Measurements from ENCODE around the gene CEACAM4. TPM values are rescaled to one million over a fixed set of nuclear protein-coding genes. Genes with fewer than 3 reads are reported as not detected.

The CEACAM4 gene
- total and polyA plus RNA-seq, 2 donors (not counting 1 experiment from before 2014, with no cell fraction given): not detected

- Histone ChIP-seq H2AFZ (ENCODE audit: low read length) (no peak overlapping the region), H3K4me2 (ENCODE audit: extremely low read depth, insufficient read depth, low read length) (no peak overlapping the region), H4K20me1 (ENCODE audit: control insufficient read depth, extremely low read depth, insufficient read depth, low read length) (no peaks in the 10 kb centered on the region)
Observed at GRCh38 chr19:41627966-41628675, 1.2 kb upstream of the CEACAM4 start.

GRCh38 chr19:41626278-41626677 is 596 bp downstream of the CEACAM4 start:
- no peak for DNase-seq (ENCODE audit: low read depth in 2 of 2)
- TF ChIP-seq CTCF (conservative IDR thresholded peaks at IDR 0.05 in 1 of 2, IDR thresholded peaks at IDR 0.05 in 1 of 2; ENCODE audit: low read depth in 1 of 2, low read length in 2 of 2) (no peak), EZH2 (IDR thresholded peaks at IDR 0.05; ENCODE audit: low read length, missing control alignments) (no peak)
- Histone ChIP-seq H4K20me1 (ENCODE audit: control insufficient read depth, extremely low read depth, insufficient read depth, low read length) (no peaks in the 10 kb centered on the region), H3K36me3 (ENCODE audit: control insufficient read depth, insufficient read depth, low read length) (no peaks in the 10 kb centered on the region), H3K27me3 (ENCODE audit: control insufficient read depth, insufficient read depth, low read length) (no peaks in the 10 kb centered on the region), H3K9ac (ENCODE audit: insufficient read depth, low read length) (no peak overlapping the region), H3K79me2 (ENCODE audit: control insufficient read depth, insufficient read depth, low read length) (no peaks in the 10 kb centered on the region), H3K4me2 (ENCODE audit: extremely low read depth, insufficient read depth, low read length) (no peak overlapping the region), H3K4me1 (ENCODE audit: control insufficient read depth, extremely low read depth, insufficient read depth, low read length) (no peaks in the 10 kb centered on the region), H2AFZ (ENCODE audit: low read length) (no peak overlapping the region), H3K27ac (ENCODE audit: insufficient read depth, low read length) (no peak overlapping the region), H3K4me3 (replicated peaks in 1 of 4; ENCODE audit: control extremely low read depth in 1 of 4, insufficient read depth in 1 of 4, low read depth in 3 of 4, low read length in 4 of 4) (no peak overlapping the region), H3K9me3 (ENCODE audit: control insufficient read depth, insufficient read depth, low read depth, low read length) (no peaks in the 10 kb centered on the region)

More at GRCh38 chr19:41627966-41628675, 1.2 kb upstream of the CEACAM4 start:
- Histone ChIP-seq H3K79me2 (ENCODE audit: control insufficient read depth, insufficient read depth, low read length) (no peaks in the 10 kb centered on the region), H3K36me3 (ENCODE audit: control insufficient read depth, insufficient read depth, low read length) (no peaks in the 10 kb centered on the region), H3K9me3 (ENCODE audit: control insufficient read depth, insufficient read depth, low read depth, low read length) (no peaks in the 10 kb centered on the region), H3K4me3 (replicated peaks in 1 of 4; ENCODE audit: control extremely low read depth in 1 of 4, insufficient read depth in 1 of 4, low read depth in 3 of 4, low read length in 4 of 4) (no peak overlapping the region), H3K4me1 (ENCODE audit: control insufficient read depth, extremely low read depth, insufficient read depth, low read length) (no peaks in the 10 kb centered on the region), H3K27me3 (ENCODE audit: control insufficient read depth, insufficient read depth, low read length) (no peaks in the 10 kb centered on the region), H3K9ac (ENCODE audit: insufficient read depth, low read length) (no peak overlapping the region), H3K27ac (ENCODE audit: insufficient read depth, low read length) (no peak overlapping the region)
- DNase-seq (ENCODE audit: low read depth in 2 of 2): no peak
- no peak for TF ChIP-seq EZH2 (IDR thresholded peaks at IDR 0.05; ENCODE audit: low read length, missing control alignments)
- TF ChIP-seq CTCF (conservative IDR thresholded peaks at IDR 0.05 in 1 of 2, IDR thresholded peaks at IDR 0.05 in 1 of 2; ENCODE audit: low read depth in 1 of 2, low read length in 2 of 2): no peak

- H2AFZ ChIP-seq (ENCODE audit: low read length): no peak overlapping the region
- no peaks in the 10 kb centered on the region for H3K36me3 ChIP-seq (ENCODE audit: control insufficient read depth, insufficient read depth, low read length)
- TF ChIP-seq CTCF (conservative IDR thresholded peaks at IDR 0.05 in 1 of 2, IDR thresholded peaks at IDR 0.05 in 1 of 2; ENCODE audit: low read depth in 1 of 2, low read length in 2 of 2) (no peak), EZH2 (IDR thresholded peaks at IDR 0.05; ENCODE audit: low read length, missing control alignments) (no peak)
- DNase-seq (ENCODE audit: low read depth in 2 of 2): no peak
- no peak overlapping the region for H3K9ac ChIP-seq (ENCODE audit: insufficient read depth, low read length)
- no peak overlapping the region for H3K4me3 ChIP-seq (replicated peaks in 1 of 4; ENCODE audit: control extremely low read depth in 1 of 4, insufficient read depth in 1 of 4, low read depth in 3 of 4, low read length in 4 of 4)
- no peaks in the 10 kb centered on the region for H3K4me1 ChIP-seq (ENCODE audit: control insufficient read depth, extremely low read depth, insufficient read depth, low read length)
- no peaks in the 10 kb centered on the region for H3K9me3 ChIP-seq (ENCODE audit: control insufficient read depth, insufficient read depth, low read depth, low read length)
- no peak overlapping the region for H3K4me2 ChIP-seq (ENCODE audit: extremely low read depth, insufficient read depth, low read length)
- H3K27ac ChIP-seq (ENCODE audit: insufficient read depth, low read length): no peak overlapping the region
- no peaks in the 10 kb centered on the region for H3K79me2 ChIP-seq (ENCODE audit: control insufficient read depth, insufficient read depth, low read length)
- no peaks in the 10 kb centered on the region for H3K27me3 ChIP-seq (ENCODE audit: control insufficient read depth, insufficient read depth, low read length)
- H4K20me1 ChIP-seq (ENCODE audit: control insufficient read depth, extremely low read depth, insufficient read depth, low read length): no peaks in the 10 kb centered on the region
Observed at GRCh38 chr19:41624937-41625336, 1.9 kb downstream of the CEACAM4 start.
